Middle frontal gyrus (tissue), 1 donor: Measurements from ENCODE around the gene CD58.
"Not testable (repeated sequence)": the region's sequence is repeated elsewhere in the genome, so short reads cannot be mapped to it uniquely, and the experiment has no call there.

Experiments
- DNase-seq: peaks from one replicate; pipeline ENCODE4 v3.0.0-alpha.2; 2015; ENCODE audit warnings: low spot score; ENCODE audit errors: extremely low spot score

CD58 gene

GRCh38 chr1:116571215-116571919, 541 bp upstream of the CD58 start:
- no peak for DNase-seq

GRCh38 chr1:116569776-116570357, 959 bp downstream of the CD58 start:
- DNase-seq: no peak

GRCh38 chr1:116569381-116569670, 1.5 kb downstream of the CD58 start:
- DNase-seq: no peak

GRCh38 chr1:116568662-116569380, 2.0 kb downstream of the CD58 start:
- DNase-seq: no peak

- DNase-seq: no peak
Observed at GRCh38 chr1:116567790-116568661, 2.8 kb downstream of the CD58 start.

GRCh38 chr1:116565222-116565621, 5.6 kb downstream of the CD58 start:
- no peak for DNase-seq

- no peak for DNase-seq
Observed at GRCh38 chr1:116564426-116564825, 6.4 kb downstream of the CD58 start.

GRCh38 chr1:116562465-116562864, 8.4 kb downstream of the CD58 start:
- DNase-seq: not testable (repeated sequence)

GRCh38 chr1:116561563-116561962, 9.3 kb downstream of the CD58 start:
- DNase-seq: no peak

- no peak for DNase-seq
Observed at GRCh38 chr1:116560704-116561490, 9.9 kb downstream of the CD58 start.

GRCh38 chr1:116559304-116559761, 11.5 kb downstream of the CD58 start:
- no peak for DNase-seq

- no peak for DNase-seq
Observed at GRCh38 chr1:116558571-116558970, 12.3 kb downstream of the CD58 start.

GRCh38 chr1:116558140-116558549, 12.7 kb downstream of the CD58 start:
- DNase-seq: no peak

- no peak for DNase-seq
Observed at GRCh38 chr1:116557323-116557878, 13.4 kb downstream of the CD58 start.

- DNase-seq: no peak
Observed at GRCh38 chr1:116556289-116557006, 14.4 kb downstream of the CD58 start.

- DNase-seq: no peak
Observed at GRCh38 chr1:116554924-116555323, 15.9 kb downstream of the CD58 start.

GRCh38 chr1:116553386-116554115, 17.3 kb downstream of the CD58 start:
- no peak for DNase-seq

- DNase-seq: no peak
Observed at GRCh38 chr1:116546354-116546977, 24.4 kb downstream of the CD58 start.

- DNase-seq: no peak
Observed at GRCh38 chr1:116545359-116545705, 25.5 kb downstream of the CD58 start.
